Keratinocyte (primary cell): ENCODE results near the gene PLD1.

Experiments used
- EZH2 ChIP-seq: IDR thresholded peaks from one replicate; pipeline ENCODE4 v1.6.1; 2012; ENCODE audit warnings: inconsistent platforms, mild to moderate bottlenecking, low read length, moderate library complexity
- TF ChIP-seq, protein P1 (sequence below), 3 experiments: IDR thresholded peaks in 1 of 3; conservative IDR thresholded peaks in 1 of 3; optimal IDR thresholded peaks in 1 of 3; 2 replicates in 2 of 3; 3 replicates in 1 of 3; pipeline versions ENCODE3 to v1.5.1; 2011; ENCODE audit warnings: low read length in 3 of 3, mild to moderate bottlenecking in 3 of 3, moderate library complexity in 2 of 3, control low read depth in 1 of 3, inconsistent platforms in 1 of 3; ENCODE audit not compliant: insufficient read depth in 2 of 3; ENCODE audit errors: extremely low read depth in 1 of 3

DNA sequence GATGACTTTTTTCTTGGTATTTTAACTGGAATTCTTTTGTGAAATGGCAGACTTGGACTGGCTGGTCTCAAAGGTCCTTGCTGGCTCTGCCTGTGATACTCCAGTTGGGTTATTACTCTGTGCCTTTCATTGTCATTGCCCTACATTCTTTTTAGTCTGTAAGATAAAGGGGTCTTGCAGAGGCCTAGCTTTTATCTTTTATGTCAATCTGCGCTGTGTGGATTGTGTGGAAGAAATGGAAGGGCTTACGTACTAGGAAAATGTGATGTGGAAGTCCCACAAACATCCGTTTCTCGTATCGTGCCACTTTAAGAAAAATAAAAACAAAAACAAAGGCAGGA, 24.1 kb upstream of the PLD1 start:
- TF ChIP-seq EZH2 = no peak
- TF ChIP-seq, protein P1, sequence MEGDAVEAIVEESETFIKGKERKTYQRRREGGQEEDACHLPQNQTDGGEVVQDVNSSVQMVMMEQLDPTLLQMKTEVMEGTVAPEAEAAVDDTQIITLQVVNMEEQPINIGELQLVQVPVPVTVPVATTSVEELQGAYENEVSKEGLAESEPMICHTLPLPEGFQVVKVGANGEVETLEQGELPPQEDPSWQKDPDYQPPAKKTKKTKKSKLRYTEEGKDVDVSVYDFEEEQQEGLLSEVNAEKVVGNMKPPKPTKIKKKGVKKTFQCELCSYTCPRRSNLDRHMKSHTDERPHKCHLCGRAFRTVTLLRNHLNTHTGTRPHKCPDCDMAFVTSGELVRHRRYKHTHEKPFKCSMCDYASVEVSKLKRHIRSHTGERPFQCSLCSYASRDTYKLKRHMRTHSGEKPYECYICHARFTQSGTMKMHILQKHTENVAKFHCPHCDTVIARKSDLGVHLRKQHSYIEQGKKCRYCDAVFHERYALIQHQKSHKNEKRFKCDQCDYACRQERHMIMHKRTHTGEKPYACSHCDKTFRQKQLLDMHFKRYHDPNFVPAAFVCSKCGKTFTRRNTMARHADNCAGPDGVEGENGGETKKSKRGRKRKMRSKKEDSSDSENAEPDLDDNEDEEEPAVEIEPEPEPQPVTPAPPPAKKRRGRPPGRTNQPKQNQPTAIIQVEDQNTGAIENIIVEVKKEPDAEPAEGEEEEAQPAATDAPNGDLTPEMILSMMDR (optimal IDR thresholded peaks at IDR 0.05 in 1 of 3, IDR thresholded peaks at IDR 0.05 in 1 of 3, conservative IDR thresholded peaks at IDR 0.05 in 1 of 3; ENCODE audit: extremely low read depth in 1 of 3, insufficient read depth in 2 of 3, low read length in 3 of 3) = no peak
